ENCODE measurements around the gene UBR3.

UBR3 gene

GRCh38 chr2:169966454-169966853, 139.2 kb downstream of the UBR3 start:
- no peak for TF ChIP-seq TAF1 (IDR thresholded peaks at IDR 0.05; ENCODE audit: low read depth)
- TF ChIP-seq CEBPB (IDR thresholded peaks at IDR 0.05) = no peak
- TF ChIP-seq, protein P1, sequence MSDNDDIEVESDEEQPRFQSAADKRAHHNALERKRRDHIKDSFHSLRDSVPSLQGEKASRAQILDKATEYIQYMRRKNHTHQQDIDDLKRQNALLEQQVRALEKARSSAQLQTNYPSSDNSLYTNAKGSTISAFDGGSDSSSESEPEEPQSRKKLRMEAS (IDR thresholded peaks at IDR 0.05) = no peak
- TF ChIP-seq ZBTB7A (IDR thresholded peaks at IDR 0.05; ENCODE audit: low read depth) = no peak
- TF ChIP-seq, protein P2, sequence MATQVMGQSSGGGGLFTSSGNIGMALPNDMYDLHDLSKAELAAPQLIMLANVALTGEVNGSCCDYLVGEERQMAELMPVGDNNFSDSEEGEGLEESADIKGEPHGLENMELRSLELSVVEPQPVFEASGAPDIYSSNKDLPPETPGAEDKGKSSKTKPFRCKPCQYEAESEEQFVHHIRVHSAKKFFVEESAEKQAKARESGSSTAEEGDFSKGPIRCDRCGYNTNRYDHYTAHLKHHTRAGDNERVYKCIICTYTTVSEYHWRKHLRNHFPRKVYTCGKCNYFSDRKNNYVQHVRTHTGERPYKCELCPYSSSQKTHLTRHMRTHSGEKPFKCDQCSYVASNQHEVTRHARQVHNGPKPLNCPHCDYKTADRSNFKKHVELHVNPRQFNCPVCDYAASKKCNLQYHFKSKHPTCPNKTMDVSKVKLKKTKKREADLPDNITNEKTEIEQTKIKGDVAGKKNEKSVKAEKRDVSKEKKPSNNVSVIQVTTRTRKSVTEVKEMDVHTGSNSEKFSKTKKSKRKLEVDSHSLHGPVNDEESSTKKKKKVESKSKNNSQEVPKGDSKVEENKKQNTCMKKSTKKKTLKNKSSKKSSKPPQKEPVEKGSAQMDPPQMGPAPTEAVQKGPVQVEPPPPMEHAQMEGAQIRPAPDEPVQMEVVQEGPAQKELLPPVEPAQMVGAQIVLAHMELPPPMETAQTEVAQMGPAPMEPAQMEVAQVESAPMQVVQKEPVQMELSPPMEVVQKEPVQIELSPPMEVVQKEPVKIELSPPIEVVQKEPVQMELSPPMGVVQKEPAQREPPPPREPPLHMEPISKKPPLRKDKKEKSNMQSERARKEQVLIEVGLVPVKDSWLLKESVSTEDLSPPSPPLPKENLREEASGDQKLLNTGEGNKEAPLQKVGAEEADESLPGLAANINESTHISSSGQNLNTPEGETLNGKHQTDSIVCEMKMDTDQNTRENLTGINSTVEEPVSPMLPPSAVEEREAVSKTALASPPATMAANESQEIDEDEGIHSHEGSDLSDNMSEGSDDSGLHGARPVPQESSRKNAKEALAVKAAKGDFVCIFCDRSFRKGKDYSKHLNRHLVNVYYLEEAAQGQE (IDR thresholded peaks at IDR 0.05; ENCODE audit: low read depth) = no peak
- TF ChIP-seq NFIC (IDR thresholded peaks at IDR 0.05) = no peak
- TF ChIP-seq, protein P3, sequence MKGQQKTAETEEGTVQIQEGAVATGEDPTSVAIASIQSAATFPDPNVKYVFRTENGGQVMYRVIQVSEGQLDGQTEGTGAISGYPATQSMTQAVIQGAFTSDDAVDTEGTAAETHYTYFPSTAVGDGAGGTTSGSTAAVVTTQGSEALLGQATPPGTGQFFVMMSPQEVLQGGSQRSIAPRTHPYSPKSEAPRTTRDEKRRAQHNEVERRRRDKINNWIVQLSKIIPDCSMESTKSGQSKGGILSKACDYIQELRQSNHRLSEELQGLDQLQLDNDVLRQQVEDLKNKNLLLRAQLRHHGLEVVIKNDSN (IDR thresholded peaks at IDR 0.05) = no peak
- TF ChIP-seq EP300 (IDR thresholded peaks at IDR 0.05; ENCODE audit: borderline replicate concordance) = no peak
- TF ChIP-seq RAD21 (IDR thresholded peaks at IDR 0.05; ENCODE audit: low read depth) = no peak
- TF ChIP-seq EGR1 (IDR thresholded peaks at IDR 0.05) = no peak
- TF ChIP-seq YY1 (IDR thresholded peaks at IDR 0.05; ENCODE audit: low read depth) = no peak
- no peak for TF ChIP-seq FOXM1 (IDR thresholded peaks at IDR 0.05; ENCODE audit: borderline replicate concordance, low read depth)

DNA sequence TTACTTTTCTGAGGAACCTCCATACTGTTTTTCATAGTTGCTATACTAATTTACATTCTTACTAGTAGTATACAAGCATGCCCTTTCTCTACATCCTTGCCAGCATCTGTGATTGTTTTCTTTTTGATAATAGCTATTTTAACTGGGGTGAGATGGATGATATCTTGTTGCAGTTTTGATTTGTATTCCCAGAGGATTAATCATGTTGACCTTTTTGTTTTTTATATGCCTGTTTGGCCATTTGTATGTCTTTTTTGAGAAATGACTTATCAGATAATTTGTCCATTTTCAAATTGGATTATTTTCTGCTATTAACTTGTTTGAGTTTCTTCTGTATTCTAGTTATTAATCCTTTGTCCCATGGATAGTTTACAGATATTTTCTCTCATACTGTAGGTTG, 141.5 kb downstream of the UBR3 start:
- TF ChIP-seq, protein P2 (IDR thresholded peaks at IDR 0.05; ENCODE audit: low read depth) = no peak
- TF ChIP-seq NFIC (IDR thresholded peaks at IDR 0.05) (no peak), FOXM1 (IDR thresholded peaks at IDR 0.05; ENCODE audit: borderline replicate concordance, low read depth) (no peak), EGR1 (IDR thresholded peaks at IDR 0.05) (no peak), TCF12 (IDR thresholded peaks at IDR 0.05; ENCODE audit: low read depth) (no peak), CEBPB (IDR thresholded peaks at IDR 0.05) (no peak), TAF1 (IDR thresholded peaks at IDR 0.05; ENCODE audit: low read depth) (no peak), ZBTB7A (IDR thresholded peaks at IDR 0.05; ENCODE audit: low read depth) (no peak), RAD21 (IDR thresholded peaks at IDR 0.05; ENCODE audit: low read depth) (no peak), EP300 (IDR thresholded peaks at IDR 0.05; ENCODE audit: borderline replicate concordance) (no peak)
- TF ChIP-seq, protein P3 (IDR thresholded peaks at IDR 0.05) = no peak

GRCh38 chr2:169975221-169975620, 148.0 kb downstream of the UBR3 start:
- TF ChIP-seq CREB1 (IDR thresholded peaks at IDR 0.05; ENCODE audit: low read depth) (no peak), NFIC (IDR thresholded peaks at IDR 0.05) (no peak), FOXM1 (IDR thresholded peaks at IDR 0.05; ENCODE audit: borderline replicate concordance, low read depth) (no peak), TCF12 (IDR thresholded peaks at IDR 0.05; ENCODE audit: low read depth) (no peak), ZBTB7A (IDR thresholded peaks at IDR 0.05; ENCODE audit: low read depth) (no peak), TAF1 (IDR thresholded peaks at IDR 0.05; ENCODE audit: low read depth) (no peak), EP300 (IDR thresholded peaks at IDR 0.05; ENCODE audit: borderline replicate concordance) (no peak), EGR1 (IDR thresholded peaks at IDR 0.05) (no peak), TEAD4 (IDR thresholded peaks at IDR 0.05) (no peak), RAD21 (IDR thresholded peaks at IDR 0.05; ENCODE audit: low read depth) (no peak)
- TF ChIP-seq, protein P2 (IDR thresholded peaks at IDR 0.05; ENCODE audit: low read depth) = no peak
- TF ChIP-seq, protein P1 (IDR thresholded peaks at IDR 0.05) = no peak
- TF ChIP-seq, protein P3 (IDR thresholded peaks at IDR 0.05) = no peak

DNA sequence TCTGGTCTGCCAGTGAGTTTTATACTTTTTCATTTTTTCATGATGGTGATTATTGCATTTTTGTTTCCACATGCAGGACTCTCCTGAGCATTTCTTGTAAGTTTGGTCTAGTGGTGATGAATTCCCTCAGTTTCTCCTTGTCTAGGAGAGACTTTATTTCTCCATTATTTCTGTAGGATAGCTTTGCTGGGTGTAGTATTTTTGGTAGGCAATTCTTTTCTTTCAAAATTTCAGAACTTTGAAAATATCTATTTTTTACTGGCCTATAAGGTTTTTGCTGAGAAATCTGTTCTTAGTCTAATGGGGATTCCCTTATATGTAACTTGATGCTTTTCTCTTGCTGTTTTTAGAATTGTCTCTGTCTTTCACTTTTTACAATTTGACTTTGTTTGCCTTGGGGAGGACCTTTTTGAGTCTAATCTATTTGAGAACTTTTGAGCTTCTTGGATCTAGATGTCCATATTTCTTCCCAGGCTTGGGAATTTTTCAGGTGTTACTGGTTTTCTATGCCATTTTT, 149.1 kb downstream of the UBR3 start:
- TF ChIP-seq ZBTB7A (IDR thresholded peaks at IDR 0.05; ENCODE audit: low read depth) (no peak), CEBPB (IDR thresholded peaks at IDR 0.05) (no peak), TAF1 (IDR thresholded peaks at IDR 0.05; ENCODE audit: low read depth) (no peak), YY1 (IDR thresholded peaks at IDR 0.05; ENCODE audit: low read depth) (no peak), TEAD4 (IDR thresholded peaks at IDR 0.05) (no peak), CREB1 (IDR thresholded peaks at IDR 0.05; ENCODE audit: low read depth) (no peak), FOXM1 (IDR thresholded peaks at IDR 0.05; ENCODE audit: borderline replicate concordance, low read depth) (no peak), TCF12 (IDR thresholded peaks at IDR 0.05; ENCODE audit: low read depth) (no peak), NFIC (IDR thresholded peaks at IDR 0.05) (no peak), EGR1 (IDR thresholded peaks at IDR 0.05) (no peak), EP300 (IDR thresholded peaks at IDR 0.05; ENCODE audit: borderline replicate concordance) (no peak), RAD21 (IDR thresholded peaks at IDR 0.05; ENCODE audit: low read depth) (no peak)
- TF ChIP-seq, protein P3 (IDR thresholded peaks at IDR 0.05) = no peak
- TF ChIP-seq, protein P1 (IDR thresholded peaks at IDR 0.05) = no peak
- TF ChIP-seq, protein P2 (IDR thresholded peaks at IDR 0.05; ENCODE audit: low read depth) = no peak
